ENCODE results near the gene IGSF22.

DNA sequence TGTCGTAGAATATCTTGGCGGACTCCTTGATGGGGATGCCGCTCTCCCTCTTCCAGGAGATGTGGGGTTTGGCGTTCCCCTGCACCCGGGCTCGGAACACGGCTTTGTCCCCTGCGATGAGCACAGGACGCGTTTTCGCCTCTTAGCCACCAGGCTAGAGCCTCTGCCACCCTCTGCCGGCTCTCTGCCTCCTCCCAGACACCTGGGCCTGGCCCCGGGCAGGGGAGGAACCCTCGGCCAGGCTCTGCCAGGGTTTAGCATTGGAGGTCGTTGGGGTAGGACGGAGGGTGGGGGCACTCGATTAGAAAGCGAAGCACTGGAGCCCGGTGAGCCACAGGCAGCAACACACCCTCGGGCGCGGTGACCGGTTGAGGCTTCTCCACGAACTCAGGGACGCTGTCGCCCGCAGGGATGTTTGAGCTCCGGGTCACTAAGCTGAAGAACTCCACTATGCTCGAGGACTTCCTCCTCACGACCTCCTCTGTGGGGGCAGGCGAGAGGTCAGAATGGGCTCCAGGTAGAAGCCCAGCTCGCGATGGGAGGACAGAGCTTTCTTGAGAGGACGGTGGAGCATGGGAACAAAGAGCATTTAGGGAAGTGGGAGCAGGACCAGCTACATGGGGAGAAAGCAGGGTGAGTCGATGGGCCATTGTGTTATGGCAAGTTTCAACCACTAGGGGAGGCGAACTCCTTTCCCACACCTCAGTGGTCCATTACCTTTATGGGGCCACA is 4.3 kb downstream of the IGSF22 start:
- TF ChIP-seq, protein P1, sequence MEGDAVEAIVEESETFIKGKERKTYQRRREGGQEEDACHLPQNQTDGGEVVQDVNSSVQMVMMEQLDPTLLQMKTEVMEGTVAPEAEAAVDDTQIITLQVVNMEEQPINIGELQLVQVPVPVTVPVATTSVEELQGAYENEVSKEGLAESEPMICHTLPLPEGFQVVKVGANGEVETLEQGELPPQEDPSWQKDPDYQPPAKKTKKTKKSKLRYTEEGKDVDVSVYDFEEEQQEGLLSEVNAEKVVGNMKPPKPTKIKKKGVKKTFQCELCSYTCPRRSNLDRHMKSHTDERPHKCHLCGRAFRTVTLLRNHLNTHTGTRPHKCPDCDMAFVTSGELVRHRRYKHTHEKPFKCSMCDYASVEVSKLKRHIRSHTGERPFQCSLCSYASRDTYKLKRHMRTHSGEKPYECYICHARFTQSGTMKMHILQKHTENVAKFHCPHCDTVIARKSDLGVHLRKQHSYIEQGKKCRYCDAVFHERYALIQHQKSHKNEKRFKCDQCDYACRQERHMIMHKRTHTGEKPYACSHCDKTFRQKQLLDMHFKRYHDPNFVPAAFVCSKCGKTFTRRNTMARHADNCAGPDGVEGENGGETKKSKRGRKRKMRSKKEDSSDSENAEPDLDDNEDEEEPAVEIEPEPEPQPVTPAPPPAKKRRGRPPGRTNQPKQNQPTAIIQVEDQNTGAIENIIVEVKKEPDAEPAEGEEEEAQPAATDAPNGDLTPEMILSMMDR (CRISPR knock-in tag; IDR thresholded peaks at IDR 0.05): peak; percentile 45
- no peak for TF ChIP-seq IRF2 (CRISPR knock-in tag; IDR thresholded peaks at IDR 0.05)
- no peak for TF ChIP-seq SMC3 (IDR thresholded peaks at IDR 0.05; ENCODE audit: low read length)
- TF ChIP-seq, protein P2, sequence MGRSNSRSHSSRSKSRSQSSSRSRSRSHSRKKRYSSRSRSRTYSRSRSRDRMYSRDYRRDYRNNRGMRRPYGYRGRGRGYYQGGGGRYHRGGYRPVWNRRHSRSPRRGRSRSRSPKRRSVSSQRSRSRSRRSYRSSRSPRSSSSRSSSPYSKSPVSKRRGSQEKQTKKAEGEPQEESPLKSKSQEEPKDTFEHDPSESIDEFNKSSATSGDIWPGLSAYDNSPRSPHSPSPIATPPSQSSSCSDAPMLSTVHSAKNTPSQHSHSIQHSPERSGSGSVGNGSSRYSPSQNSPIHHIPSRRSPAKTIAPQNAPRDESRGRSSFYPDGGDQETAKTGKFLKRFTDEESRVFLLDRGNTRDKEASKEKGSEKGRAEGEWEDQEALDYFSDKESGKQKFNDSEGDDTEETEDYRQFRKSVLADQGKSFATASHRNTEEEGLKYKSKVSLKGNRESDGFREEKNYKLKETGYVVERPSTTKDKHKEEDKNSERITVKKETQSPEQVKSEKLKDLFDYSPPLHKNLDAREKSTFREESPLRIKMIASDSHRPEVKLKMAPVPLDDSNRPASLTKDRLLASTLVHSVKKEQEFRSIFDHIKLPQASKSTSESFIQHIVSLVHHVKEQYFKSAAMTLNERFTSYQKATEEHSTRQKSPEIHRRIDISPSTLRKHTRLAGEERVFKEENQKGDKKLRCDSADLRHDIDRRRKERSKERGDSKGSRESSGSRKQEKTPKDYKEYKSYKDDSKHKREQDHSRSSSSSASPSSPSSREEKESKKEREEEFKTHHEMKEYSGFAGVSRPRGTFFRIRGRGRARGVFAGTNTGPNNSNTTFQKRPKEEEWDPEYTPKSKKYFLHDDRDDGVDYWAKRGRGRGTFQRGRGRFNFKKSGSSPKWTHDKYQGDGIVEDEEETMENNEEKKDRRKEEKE (IDR thresholded peaks at IDR 0.05): no peak
- TF ChIP-seq, protein P3, sequence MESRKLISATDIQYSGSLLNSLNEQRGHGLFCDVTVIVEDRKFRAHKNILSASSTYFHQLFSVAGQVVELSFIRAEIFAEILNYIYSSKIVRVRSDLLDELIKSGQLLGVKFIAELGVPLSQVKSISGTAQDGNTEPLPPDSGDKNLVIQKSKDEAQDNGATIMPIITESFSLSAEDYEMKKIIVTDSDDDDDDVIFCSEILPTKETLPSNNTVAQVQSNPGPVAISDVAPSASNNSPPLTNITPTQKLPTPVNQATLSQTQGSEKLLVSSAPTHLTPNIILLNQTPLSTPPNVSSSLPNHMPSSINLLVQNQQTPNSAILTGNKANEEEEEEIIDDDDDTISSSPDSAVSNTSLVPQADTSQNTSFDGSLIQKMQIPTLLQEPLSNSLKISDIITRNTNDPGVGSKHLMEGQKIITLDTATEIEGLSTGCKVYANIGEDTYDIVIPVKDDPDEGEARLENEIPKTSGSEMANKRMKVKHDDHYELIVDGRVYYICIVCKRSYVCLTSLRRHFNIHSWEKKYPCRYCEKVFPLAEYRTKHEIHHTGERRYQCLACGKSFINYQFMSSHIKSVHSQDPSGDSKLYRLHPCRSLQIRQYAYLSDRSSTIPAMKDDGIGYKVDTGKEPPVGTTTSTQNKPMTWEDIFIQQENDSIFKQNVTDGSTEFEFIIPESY (CRISPR knock-in tag; IDR thresholded peaks at IDR 0.05): no peak
- TF ChIP-seq, protein P4, sequence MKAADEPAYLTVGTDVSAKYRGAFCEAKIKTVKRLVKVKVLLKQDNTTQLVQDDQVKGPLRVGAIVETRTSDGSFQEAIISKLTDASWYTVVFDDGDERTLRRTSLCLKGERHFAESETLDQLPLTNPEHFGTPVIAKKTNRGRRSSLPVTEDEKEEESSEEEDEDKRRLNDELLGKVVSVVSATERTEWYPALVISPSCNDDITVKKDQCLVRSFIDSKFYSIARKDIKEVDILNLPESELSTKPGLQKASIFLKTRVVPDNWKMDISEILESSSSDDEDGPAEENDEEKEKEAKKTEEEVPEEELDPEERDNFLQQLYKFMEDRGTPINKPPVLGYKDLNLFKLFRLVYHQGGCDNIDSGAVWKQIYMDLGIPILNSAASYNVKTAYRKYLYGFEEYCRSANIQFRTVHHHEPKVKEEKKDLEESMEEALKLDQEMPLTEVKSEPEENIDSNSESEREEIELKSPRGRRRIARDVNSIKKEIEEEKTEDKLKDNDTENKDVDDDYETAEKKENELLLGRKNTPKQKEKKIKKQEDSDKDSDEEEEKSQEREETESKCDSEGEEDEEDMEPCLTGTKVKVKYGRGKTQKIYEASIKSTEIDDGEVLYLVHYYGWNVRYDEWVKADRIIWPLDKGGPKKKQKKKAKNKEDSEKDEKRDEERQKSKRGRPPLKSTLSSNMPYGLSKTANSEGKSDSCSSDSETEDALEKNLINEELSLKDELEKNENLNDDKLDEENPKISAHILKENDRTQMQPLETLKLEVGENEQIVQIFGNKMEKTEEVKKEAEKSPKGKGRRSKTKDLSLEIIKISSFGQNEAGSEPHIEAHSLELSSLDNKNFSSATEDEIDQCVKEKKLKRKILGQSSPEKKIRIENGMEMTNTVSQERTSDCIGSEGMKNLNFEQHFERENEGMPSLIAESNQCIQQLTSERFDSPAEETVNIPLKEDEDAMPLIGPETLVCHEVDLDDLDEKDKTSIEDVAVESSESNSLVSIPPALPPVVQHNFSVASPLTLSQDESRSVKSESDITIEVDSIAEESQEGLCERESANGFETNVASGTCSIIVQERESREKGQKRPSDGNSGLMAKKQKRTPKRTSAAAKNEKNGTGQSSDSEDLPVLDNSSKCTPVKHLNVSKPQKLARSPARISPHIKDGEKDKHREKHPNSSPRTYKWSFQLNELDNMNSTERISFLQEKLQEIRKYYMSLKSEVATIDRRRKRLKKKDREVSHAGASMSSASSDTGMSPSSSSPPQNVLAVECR (CRISPR knock-in tag; IDR thresholded peaks at IDR 0.05; ENCODE audit: borderline replicate concordance): 0 out of 2 replicates have a peak, but pooled peaks have one; percentile 14
- TF ChIP-seq CHD4 (IDR thresholded peaks at IDR 0.05; ENCODE audit: borderline replicate concordance, low read length): no peak
- TF ChIP-seq, protein P5, sequence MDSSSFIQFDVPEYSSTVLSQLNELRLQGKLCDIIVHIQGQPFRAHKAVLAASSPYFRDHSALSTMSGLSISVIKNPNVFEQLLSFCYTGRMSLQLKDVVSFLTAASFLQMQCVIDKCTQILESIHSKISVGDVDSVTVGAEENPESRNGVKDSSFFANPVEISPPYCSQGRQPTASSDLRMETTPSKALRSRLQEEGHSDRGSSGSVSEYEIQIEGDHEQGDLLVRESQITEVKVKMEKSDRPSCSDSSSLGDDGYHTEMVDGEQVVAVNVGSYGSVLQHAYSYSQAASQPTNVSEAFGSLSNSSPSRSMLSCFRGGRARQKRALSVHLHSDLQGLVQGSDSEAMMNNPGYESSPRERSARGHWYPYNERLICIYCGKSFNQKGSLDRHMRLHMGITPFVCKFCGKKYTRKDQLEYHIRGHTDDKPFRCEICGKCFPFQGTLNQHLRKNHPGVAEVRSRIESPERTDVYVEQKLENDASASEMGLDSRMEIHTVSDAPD (CRISPR knock-in tag; IDR thresholded peaks at IDR 0.05): no peak
- no peak for TF ChIP-seq ATRX (CRISPR knock-in tag; IDR thresholded peaks at IDR 0.05; ENCODE audit: borderline replicate concordance)
- no peak for TF ChIP-seq ISL2 (CRISPR knock-in tag; IDR thresholded peaks at IDR 0.05)
- TF ChIP-seq KDM1A (CRISPR knock-in tag; IDR thresholded peaks at IDR 0.05): no peak
- TF ChIP-seq CENPT (CRISPR knock-in tag; IDR thresholded peaks at IDR 0.05; ENCODE audit: low read depth): no peak

Measured in HepG2 (cell line).